H9 (cell line): ENCODE results near the gene SCYGR8. TPM values are rescaled to one million over a fixed set of nuclear protein-coding genes. Genes with fewer than 3 reads are reported as not detected.

Experiments
- DNase-seq: peaks from one replicate; pipeline ENCODE4 v3.0.0-alpha.2; 2017
- H2AFZ ChIP-seq: one replicate; pipeline ENCODE4 v1.6.1; 2013; ENCODE audit warnings: mild to moderate bottlenecking, low read length, control low read depth, moderate library complexity
- H2AK5ac ChIP-seq: 2 replicates; pipeline ENCODE4 v1.6.1; 2013; ENCODE audit warnings: low read length, control low read depth, mixed read lengths; ENCODE audit not compliant: insufficient read length
- H2BK120ac ChIP-seq: one replicate; pipeline ENCODE4 v1.6.1; 2013; ENCODE audit warnings: low read depth, mild to moderate bottlenecking, low read length, control low read depth, inconsistent platforms; ENCODE audit not compliant: poor library complexity, severe bottlenecking
- H2BK12ac ChIP-seq: 2 replicates; pipeline ENCODE4 v1.6.1; 2013; ENCODE audit warnings: low read length, control low read depth, mixed read lengths, low read depth; ENCODE audit not compliant: insufficient read length
- H2BK15ac ChIP-seq: 2 replicates; pipeline ENCODE4 v1.6.1; 2013; ENCODE audit warnings: low read depth, low read length, control low read depth
- H2BK20ac ChIP-seq: one replicate; pipeline ENCODE4 v1.6.1; 2013; ENCODE audit warnings: low read depth, mild to moderate bottlenecking, low read length, control low read depth, inconsistent platforms; ENCODE audit not compliant: poor library complexity, severe bottlenecking
- H2BK5ac ChIP-seq: 2 replicates; pipeline ENCODE4 v1.6.1; 2013; ENCODE audit warnings: low read length, control low read depth, mixed read lengths; ENCODE audit not compliant: insufficient read length
- H3K14ac ChIP-seq: 2 replicates; pipeline ENCODE4 v1.6.1; 2013; ENCODE audit warnings: low read length, control low read depth; ENCODE audit not compliant: insufficient read depth
- H3K18ac ChIP-seq: 2 replicates; pipeline ENCODE4 v1.6.1; 2013; ENCODE audit warnings: low read depth, mild to moderate bottlenecking, mixed read lengths, low read length, control low read depth; ENCODE audit not compliant: insufficient read length
- H3K23ac ChIP-seq: 2 replicates; pipeline ENCODE4 v1.6.1; 2013; ENCODE audit warnings: low read length, control low read depth, mixed read lengths, low read depth; ENCODE audit not compliant: insufficient read length
- H3K23me2 ChIP-seq: 2 replicates; pipeline ENCODE4 v1.6.1; 2013; ENCODE audit warnings: low read depth, mild to moderate bottlenecking, mixed read lengths, low read length, control low read depth; ENCODE audit not compliant: insufficient read length, poor library complexity, severe bottlenecking
- H3K27ac ChIP-seq: 2 replicates; pipeline ENCODE4 v1.5.1; 2013; ENCODE audit warnings: low read length, control low read depth, mixed read lengths, low read depth; ENCODE audit not compliant: insufficient read length
- H3K27me3 ChIP-seq: 2 replicates; pipeline ENCODE4 v1.6.1; 2013; ENCODE audit warnings: low read length, control low read depth, inconsistent platforms; ENCODE audit not compliant: insufficient read depth
- H3K4ac ChIP-seq: 2 replicates; pipeline ENCODE4 v1.6.1; 2013; ENCODE audit warnings: low read depth, mild to moderate bottlenecking, control low read depth, inconsistent platforms, low read length, moderate library complexity
- H3K4me1 ChIP-seq: 2 replicates; pipeline ENCODE4 v1.6.1; 2013; ENCODE audit warnings: low read length, control low read depth, inconsistent platforms; ENCODE audit not compliant: insufficient read depth
- H3K4me2 ChIP-seq: 2 replicates; pipeline ENCODE4 v1.6.1; 2013; ENCODE audit warnings: low read length, control low read depth, mixed read lengths; ENCODE audit not compliant: insufficient read length, insufficient read depth
- H3K56ac ChIP-seq: 2 replicates; pipeline ENCODE4 v1.6.1; 2013; ENCODE audit warnings: low read depth, mild to moderate bottlenecking, mixed read lengths, low read length, control low read depth; ENCODE audit not compliant: insufficient read length
- H3K79me1 ChIP-seq: 2 replicates; pipeline ENCODE4 v1.6.1; 2013; ENCODE audit warnings: low read depth, mild to moderate bottlenecking, moderate library complexity, low read length, control low read depth, inconsistent platforms; ENCODE audit not compliant: insufficient read depth, poor library complexity, severe bottlenecking
- H3K79me2 ChIP-seq: 2 replicates; pipeline ENCODE4 v1.6.1; 2013; ENCODE audit warnings: low read length, control low read depth, inconsistent platforms; ENCODE audit not compliant: insufficient read depth
- H3K9ac ChIP-seq: 2 replicates; pipeline ENCODE4 v1.6.1; 2013; ENCODE audit warnings: low read length, control low read depth, mixed read lengths; ENCODE audit not compliant: insufficient read length; ENCODE audit errors: extremely low read depth
- H3K9me3 ChIP-seq: one replicate; pipeline ENCODE4 v1.6.1; 2013; ENCODE audit warnings: low read depth, low read length, inconsistent platforms; ENCODE audit not compliant: control insufficient read depth
- H3T11ph ChIP-seq: one replicate; pipeline ENCODE4 v1.6.1; 2013; ENCODE audit warnings: mild to moderate bottlenecking, low read length, control low read depth, inconsistent platforms
- H4K20me1 ChIP-seq: one replicate; pipeline ENCODE4 v1.6.1; 2013; ENCODE audit not compliant: control insufficient read depth, insufficient read length, insufficient read depth
- H4K5ac ChIP-seq: 2 replicates; pipeline ENCODE4 v1.6.1; 2013; ENCODE audit warnings: low read depth, mild to moderate bottlenecking, mixed read lengths, low read length, control low read depth; ENCODE audit not compliant: insufficient read length
- H4K8ac ChIP-seq: replicated peaks from 2 replicates; pipeline ENCODE4 v1.6.1; 2013; ENCODE audit warnings: low read length, control low read depth, mixed read lengths, low read depth; ENCODE audit not compliant: insufficient read length
- H4K91ac ChIP-seq: 2 replicates; pipeline ENCODE4 v1.6.1; 2013; ENCODE audit warnings: low read depth, mild to moderate bottlenecking, moderate library complexity, mixed read lengths, low read length, control low read depth; ENCODE audit not compliant: insufficient read length
- H3K27ac Mint-ChIP-seq, 3 experiments: 2 replicates in 2 of 3; 3 replicates in 1 of 3; pipeline ENCODE4 v1.8.0; 2020 to 2021; ENCODE audit warnings: mixed read lengths in 3 of 3, mild to moderate bottlenecking in 1 of 3, moderate library complexity in 1 of 3
- H3K27me3 Mint-ChIP-seq: 2 replicates; pipeline ENCODE4 v1.8.0; 2021; ENCODE audit warnings: low read depth, mild to moderate bottlenecking, moderate library complexity, mixed read lengths
- H3K36me3 Mint-ChIP-seq, 3 experiments: 2 replicates in 2 of 3; 3 replicates in 1 of 3; pipeline ENCODE4 v1.8.0; 2020 to 2021; ENCODE audit warnings: low read depth in 3 of 3, mixed read lengths in 3 of 3; ENCODE audit not compliant: insufficient read depth in 1 of 3
- H3K4me1 Mint-ChIP-seq, 2 experiments: 2 replicates each; pipeline ENCODE4 v1.8.0; 2020; ENCODE audit warnings: mixed read lengths in 2 of 2
- H3K4me3 Mint-ChIP-seq, 2 experiments: 2 replicates in 1 of 2; 3 replicates in 1 of 2; pipeline ENCODE4 v1.8.0; 2020 to 2021; ENCODE audit warnings: mild to moderate bottlenecking in 2 of 2, mixed read lengths in 2 of 2, moderate library complexity in 1 of 2
- H3K9me3 Mint-ChIP-seq, 2 experiments: 2 replicates in 1 of 2; 3 replicates in 1 of 2; pipeline ENCODE4 v1.8.0; 2020; ENCODE audit warnings: mild to moderate bottlenecking in 2 of 2, mixed read lengths in 2 of 2, moderate library complexity in 1 of 2
- WGBS: extraction: QIAGEN DNeasy Blood & Tissue Kit; methylation state at CpG from one replicate; pipeline ENCODE4 v1.1.7; 2013; ENCODE audit warnings: missing lambda C conversion rate, low lambda C conversion rate, mixed read lengths; ENCODE audit not compliant: insufficient read length; ENCODE audit errors: extremely low coverage; 5-methylcytosine and 5-hydroxymethylcytosine counted together
- total RNA-seq: library from RNA; stranded (reverse); gene quantifications from 2 replicates; pipeline ENCODE4 v1.2.1, GENCODE V29; 2021
- TF ChIP-seq, protein P1 (sequence below): fragments of 200-600 bp; sonication (generic); conservative IDR thresholded peaks from 3 replicates; pipeline ENCODE4 v1.8.0; 2021; ENCODE audit warnings: antibody characterized with exemption, mild to moderate bottlenecking

Gene SCYGR8
- total RNA-seq, 1 experiment from 2014 or later: not detected

DNA sequence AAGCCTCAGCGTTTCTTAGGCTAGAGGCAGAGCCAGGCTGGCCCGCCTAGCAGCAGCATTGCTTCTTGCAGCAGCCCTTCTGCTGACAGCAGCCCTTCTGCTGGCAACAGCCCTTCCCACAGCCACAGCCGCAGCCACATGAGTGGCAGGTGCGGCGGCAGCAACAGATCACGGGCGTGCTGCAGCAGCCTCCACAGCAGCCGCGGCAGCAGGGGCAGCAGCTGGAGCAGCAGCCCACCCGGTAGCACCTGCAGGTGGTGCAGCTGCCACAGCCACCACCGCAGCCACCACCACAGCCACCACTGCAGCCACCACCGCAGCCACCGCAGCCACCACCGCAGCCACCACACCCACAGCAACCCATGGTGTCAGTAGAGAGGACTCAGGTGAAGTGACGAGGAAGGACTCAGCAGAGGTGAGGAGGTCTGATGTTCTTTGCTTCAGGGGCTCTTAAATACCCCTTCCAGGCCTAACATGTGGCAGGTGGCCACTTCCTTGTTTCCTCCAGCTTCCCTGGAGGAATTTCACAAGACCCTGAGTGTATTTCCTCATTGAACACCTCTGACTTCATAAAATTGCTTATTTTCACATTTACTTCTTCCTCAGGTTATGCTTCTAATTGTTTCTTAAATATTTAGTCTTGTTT, 21.2 kb upstream of the SCYGR8 start, which contains the start of gene SCYGR6:
Gene SCYGR6 (minus strand): TSS at position 364 of the 646 bp plus-strand sequence. CDS start 0 bp downstream, at position 364.
- DNase-seq: no peak
- Mint-ChIP-seq H3K27me3 (no peaks in the 10 kb centered on the region; the same call in 1 of the 2 replicates), H3K4me3 (no peak within 1 kb of the TSS), H3K27ac (peak within 1 kb of the TSS in 1 of 3 experiments; percentile 55; a peak in 2 of 7 replicates), H3K36me3 (no peaks in the 10 kb centered on the region), H3K9me3 (no peaks in the 10 kb centered on the region), H3K4me1 (no peaks in the 10 kb centered on the region)
- Histone ChIP-seq H3K79me2 (no peaks in the 10 kb centered on the region), H2AK5ac (no peak within 1 kb of the TSS), H4K5ac (no peak within 1 kb of the TSS), H3K4me2 (no peak within 1 kb of the TSS), H3K27me3 (no peaks in the 10 kb centered on the region), H2BK5ac (no peak within 1 kb of the TSS), H4K8ac (no peak within 1 kb of the TSS), H3K56ac (no peak within 1 kb of the TSS), H3K4ac (no peak within 1 kb of the TSS), H3K23me2 (no peaks in the 10 kb centered on the region), H2BK15ac (no peak within 1 kb of the TSS), H3K79me1 (no peaks in the 10 kb centered on the region), H3K9me3 (no peaks in the 10 kb centered on the region), H4K91ac (no peak within 1 kb of the TSS), H2AFZ (no peak within 1 kb of the TSS), H3K14ac (no peak within 1 kb of the TSS), H3K9ac (no peak within 1 kb of the TSS), H3K4me1 (no peaks in the 10 kb centered on the region), H3K18ac (no peak within 1 kb of the TSS), H2BK120ac (no peak within 1 kb of the TSS), H3T11ph (no peak within 1 kb of the TSS), H3K23ac (no peak within 1 kb of the TSS), H3K27ac (no peak within 1 kb of the TSS), H2BK12ac (no peak within 1 kb of the TSS), H4K20me1 (no peaks in the 10 kb centered on the region), H2BK20ac (no peak within 1 kb of the TSS)
- TF ChIP-seq, protein P1, sequence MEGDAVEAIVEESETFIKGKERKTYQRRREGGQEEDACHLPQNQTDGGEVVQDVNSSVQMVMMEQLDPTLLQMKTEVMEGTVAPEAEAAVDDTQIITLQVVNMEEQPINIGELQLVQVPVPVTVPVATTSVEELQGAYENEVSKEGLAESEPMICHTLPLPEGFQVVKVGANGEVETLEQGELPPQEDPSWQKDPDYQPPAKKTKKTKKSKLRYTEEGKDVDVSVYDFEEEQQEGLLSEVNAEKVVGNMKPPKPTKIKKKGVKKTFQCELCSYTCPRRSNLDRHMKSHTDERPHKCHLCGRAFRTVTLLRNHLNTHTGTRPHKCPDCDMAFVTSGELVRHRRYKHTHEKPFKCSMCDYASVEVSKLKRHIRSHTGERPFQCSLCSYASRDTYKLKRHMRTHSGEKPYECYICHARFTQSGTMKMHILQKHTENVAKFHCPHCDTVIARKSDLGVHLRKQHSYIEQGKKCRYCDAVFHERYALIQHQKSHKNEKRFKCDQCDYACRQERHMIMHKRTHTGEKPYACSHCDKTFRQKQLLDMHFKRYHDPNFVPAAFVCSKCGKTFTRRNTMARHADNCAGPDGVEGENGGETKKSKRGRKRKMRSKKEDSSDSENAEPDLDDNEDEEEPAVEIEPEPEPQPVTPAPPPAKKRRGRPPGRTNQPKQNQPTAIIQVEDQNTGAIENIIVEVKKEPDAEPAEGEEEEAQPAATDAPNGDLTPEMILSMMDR: no peak
- WGBS: no CpG with 5 or more reads among the region's 15 CpGs
